B cell (primary cell): ENCODE data around the gene FEZF2. TPM values are rescaled to one million over a fixed set of nuclear protein-coding genes. Genes with fewer than 3 reads are reported as not detected.

ENCODE experiments used
- ATAC-seq: fragments of 200-7000 bp; cut with Tn5 transposase; one replicate; pipeline ENCODE4 v1.10.0; 2021; ENCODE audit warnings: low read depth, mild to moderate bottlenecking, moderate number of reproducible peaks, moderate library complexity
- CTCF ChIA-PET: fragments of 350-600 bp; sonication (Branson Sonifier 250); formaldehyde crosslinking; loops from one replicate; lab custom pipeline; 2021; ENCODE audit warnings: antibody characterized with exemption, inconsistent platforms; lab: Charles Lee
- POLR2A ChIA-PET: fragments of 350-600 bp; sonication (Branson Sonifier 250); formaldehyde crosslinking; loops from one replicate; lab custom pipeline; 2021; ENCODE audit warnings: antibody characterized with exemption; lab: Charles Lee
- DNase-seq: peaks from one replicate; pipeline ENCODE4 v3.0.0; 2013
- H2AFZ ChIP-seq: 2 replicates; pipeline ENCODE4 v1.6.1; 2012; ENCODE audit warnings: mild to moderate bottlenecking, low read depth, low read length; ENCODE audit not compliant: insufficient read depth, poor library complexity, severe bottlenecking
- H3K27ac ChIP-seq, 2 donors: 1 replicate in 1 of 2; 2 replicates in 1 of 2; pipeline ENCODE4 v1.5.1; 2012 to 2013; ENCODE audit warnings: low read length in 2 of 2, mild to moderate bottlenecking in 2 of 2, moderate library complexity in 1 of 2
- H3K27me3 ChIP-seq, 4 experiments: fragments of 200-600 bp in 1 of 4; sonication (generic) in 1 of 4; replicated peaks in 1 of 4; 1 replicate in 2 of 4; 2 replicates in 2 of 4; pipeline versions ENCODE4 v1.6.1 to v1.7.0; 2013 to 2016; ENCODE audit warnings: low read length in 3 of 4, mild to moderate bottlenecking in 2 of 4, mixed read lengths in 1 of 4, moderate library complexity in 1 of 4; ENCODE audit not compliant: insufficient read depth in 4 of 4, control insufficient read depth in 3 of 4; ENCODE audit errors: control extremely low read depth in 1 of 4
- H3K36me3 ChIP-seq, 2 experiments: replicated peaks in 1 of 2; 1 replicate in 1 of 2; 2 replicates in 1 of 2; pipeline versions ENCODE4 v1.6.1 to v1.7.1; 2013; ENCODE audit warnings: low read length in 1 of 2; ENCODE audit not compliant: insufficient read depth in 2 of 2, control insufficient read depth in 1 of 2; ENCODE audit errors: control extremely low read depth in 1 of 2, extremely low read depth in 1 of 2
- H3K4me1 ChIP-seq, 2 donors: fragments of 200-600 bp in 1 of 2; sonication (generic) in 1 of 2; 1 replicate in 1 of 2; 2 replicates in 1 of 2; pipeline versions ENCODE4 v1.5.1 to v1.6.1; 2013 to 2017; ENCODE audit warnings: low read length in 2 of 2; ENCODE audit not compliant: control insufficient read depth in 2 of 2, insufficient read depth in 2 of 2
- H3K4me2 ChIP-seq: replicated peaks from 2 replicates; pipeline ENCODE3; 2012; ENCODE audit warnings: mild to moderate bottlenecking, low read depth, low read length; ENCODE audit not compliant: poor library complexity, severe bottlenecking
- H3K4me3 ChIP-seq, 5 experiments: fragments of 200-600 bp in 1 of 5; sonication (generic) in 1 of 5; 1 replicate in 3 of 5; 2 replicates in 2 of 5; pipeline versions ENCODE4 v1.5.1 to v1.7.0; 2011 to 2016; ENCODE audit warnings: low read length in 4 of 5, mild to moderate bottlenecking in 4 of 5, low read depth in 2 of 5, control low read depth in 1 of 5, moderate library complexity in 1 of 5; ENCODE audit not compliant: insufficient read depth in 1 of 5; ENCODE audit errors: control extremely low read depth in 1 of 5, extremely low read depth in 1 of 5
- H3K79me2 ChIP-seq: fragments of 200-600 bp; sonication (generic); one replicate; pipeline ENCODE4 v1.6.0; 2016; ENCODE audit warnings: low read length; ENCODE audit not compliant: control insufficient read depth, insufficient read depth
- H3K9ac ChIP-seq: fragments of 200-600 bp; sonication (generic); 2 replicates; pipeline ENCODE4 v1.6.1; 2017; ENCODE audit warnings: mild to moderate bottlenecking, low read length, moderate library complexity
- H3K9me3 ChIP-seq, 3 donors: one replicate each; pipeline versions ENCODE4 v1.6.1 to v1.7.1; 2013; ENCODE audit warnings: low read length in 2 of 3; ENCODE audit not compliant: control insufficient read depth in 2 of 3, insufficient read depth in 1 of 3; ENCODE audit errors: control extremely low read depth in 1 of 3
- H4K20me1 ChIP-seq: 2 replicates; pipeline ENCODE4 v1.6.0; 2012; ENCODE audit warnings: mild to moderate bottlenecking, low read length; ENCODE audit not compliant: insufficient read depth, control insufficient read depth, poor library complexity, severe bottlenecking
- H3K27ac Mint-ChIP-seq: one replicate; pipeline ENCODE4 v1.8.0; 2021; ENCODE audit warnings: mixed read lengths
- H3K27me3 Mint-ChIP-seq: one replicate; pipeline ENCODE4 v1.8.0; 2021; ENCODE audit warnings: mixed read lengths
- H3K4me1 Mint-ChIP-seq: one replicate; pipeline ENCODE4 v1.8.0; 2021; ENCODE audit warnings: mixed read lengths
- H3K4me3 Mint-ChIP-seq: one replicate; pipeline ENCODE4 v1.8.0; 2021; ENCODE audit warnings: mixed read lengths
- H3K9me3 Mint-ChIP-seq: one replicate; pipeline ENCODE4 v1.8.0; 2022; ENCODE audit warnings: mixed read lengths; ENCODE audit not compliant: insufficient read depth
- CTCF ChIP-seq: fragments of 200-600 bp; IDR thresholded peaks from one replicate; pipeline ENCODE4 v1.8.0; 2022; ENCODE audit warnings: antibody characterized with exemption, mild to moderate bottlenecking
- EZH2 ChIP-seq: IDR thresholded peaks from 2 replicates; pipeline ENCODE4 v1.6.1; 2012; ENCODE audit warnings: borderline replicate concordance, low read depth, mild to moderate bottlenecking, moderate library complexity, low read length; ENCODE audit not compliant: insufficient read depth, poor library complexity, severe bottlenecking
- WGBS: methylation state at CpG from one replicate; pipeline ENCODE4 v1.1.5; 2013; ENCODE audit warnings: missing lambda C conversion rate; ENCODE audit not compliant: insufficient coverage; 5-methylcytosine and 5-hydroxymethylcytosine counted together
- intact Hi-C: fragments of 100-400 bp; cut with micrococcal nuclease; formaldehyde crosslinking; loops from one replicate; pipeline ENCODE4 v1.10.0; 2022
- polyA plus RNA-seq: library from polyadenylated mRNA; depleted of rRNA; stranded (reverse); fragments of >200 nt; gene quantifications from 2 replicates; pipeline ENCODE4 v1.2.3, GENCODE V29; 2012
- total RNA-seq, 2 donors: library from RNA; stranded (reverse); fragments of 120-200 nt in 1 of 2; gene quantifications; 1 replicate in 1 of 2; 2 replicates in 1 of 2; pipeline versions ENCODE4 v1.2.3 to v1.2.4, GENCODE V29; 2013 to 2022

The FEZF2 gene
- total and polyA plus RNA-seq, 2 donors (not counting 1 experiment from before 2014, with no cell fraction given) = not detected

GRCh38 chr3:62370112-62370857, 3.1 kb downstream of the FEZF2 start:
- intact Hi-C loops = no loop called here
- H3K9me3 ChIP-seq = peaks cover 0 to 40% (median 0%) of the 10 kb centered on the region in 3 donors

More at GRCh38 chr3:62370112-62370857, 3.1 kb downstream of the FEZF2 start:
- H3K4me1 Mint-ChIP-seq = peaks cover 4% of the 10 kb centered on the region
- 6% methylated on average over 42 of the region's 46 CpGs for WGBS
- H3K9me3 Mint-ChIP-seq = no peaks in the 10 kb centered on the region
- H3K27me3 ChIP-seq = peaks cover 0 to 78% (median 24%) of the 10 kb centered on the region in 4 experiments
- no peak overlapping the region for H3K27ac Mint-ChIP-seq
- no peaks in the 10 kb centered on the region for H3K36me3 ChIP-seq
- DNase-seq (no peak), ATAC-seq (no peak)
- H3K4me3 ChIP-seq = no peak overlapping the region
- H3K9ac ChIP-seq = no peak overlapping the region
- H3K4me3 Mint-ChIP-seq = no peak overlapping the region
- ChIA-PET POLR2A (no interaction called here), CTCF (no interaction called here)
- peaks cover 74% of the 10 kb centered on the region for H3K27me3 Mint-ChIP-seq
- H4K20me1 ChIP-seq = no peaks in the 10 kb centered on the region
- H3K79me2 ChIP-seq = no peaks in the 10 kb centered on the region
- no peak overlapping the region for H3K27ac ChIP-seq
- TF ChIP-seq EZH2 (no peak), CTCF (no peak)
- no peak overlapping the region for H3K4me2 ChIP-seq
- H2AFZ ChIP-seq = no peak overlapping the region
- H3K4me1 ChIP-seq = no peaks in the 10 kb centered on the region
